Mesodermal cell (in vitro differentiated cells): ENCODE data around the gene TICAM2.

Source experiments
- H3K27ac ChIP-seq: 2 replicates; pipeline ENCODE4 v1.7.0; 2013; ENCODE audit warnings: mild to moderate bottlenecking, low read depth, low read length, moderate library complexity; ENCODE audit not compliant: severe bottlenecking
- H3K36me3 ChIP-seq: 2 replicates; pipeline ENCODE4 v1.7.1; 2013; ENCODE audit warnings: mild to moderate bottlenecking, low read length, moderate library complexity; ENCODE audit not compliant: control insufficient read depth, insufficient read depth
- H3K4me1 ChIP-seq: one replicate; pipeline ENCODE4 v1.7.1; 2013; ENCODE audit warnings: mild to moderate bottlenecking, low read length; ENCODE audit not compliant: insufficient read depth, control insufficient read depth, poor library complexity, severe bottlenecking
- H3K4me3 ChIP-seq: 2 replicates; pipeline ENCODE4 v1.7.0; 2013; ENCODE audit warnings: low read length, control low read depth, mild to moderate bottlenecking; ENCODE audit not compliant: insufficient read depth, poor library complexity, severe bottlenecking; ENCODE audit errors: extremely low read depth
- H3K9me3 ChIP-seq: 2 replicates; pipeline ENCODE4 v1.7.1; 2013; ENCODE audit warnings: mild to moderate bottlenecking, low read length, moderate library complexity; ENCODE audit not compliant: control insufficient read depth
- WGBS, 2 experiments: methylation state at CpG; one replicate each; pipeline ENCODE4 v1.1.5; 2013; ENCODE audit warnings: missing lambda C conversion rate in 2 of 2; ENCODE audit not compliant: insufficient coverage in 2 of 2; 5-methylcytosine and 5-hydroxymethylcytosine counted together

The TICAM2 gene

GRCh38 chr5:115634343-115635132 is 32.3 kb upstream of the TICAM2 start:
- Histone ChIP-seq H3K9me3 (no peaks in the 10 kb centered on the region), H3K4me1 (peaks cover 3% of the 10 kb centered on the region), H3K27ac (peak overlapping the region; percentile 23), H3K36me3 (no peaks in the 10 kb centered on the region), H3K4me3 (peak overlapping the region; percentile 5)
- 0 to 21% methylated on average over 2 to 4 of the region's 8 CpGs for WGBS, 2 experiments

- Histone ChIP-seq H3K4me3 (no peak overlapping the region), H3K27ac (no peak overlapping the region)
- WGBS, 2 experiments, result no CpG with 5 or more reads among the region's 1 CpG
Measured at GRCh38 chr5:115629903-115630302, 27.6 kb upstream of the TICAM2 start.

GRCh38 chr5:115627295-115627865 is 25.1 kb upstream of the TICAM2 start:
- no CpG with 5 or more reads among the region's 5 CpGs for WGBS, 2 experiments
- H3K4me3 ChIP-seq, result no peak overlapping the region
- H3K4me1 ChIP-seq, result peaks cover 20% of the 10 kb centered on the region
- no peak overlapping the region for H3K27ac ChIP-seq
- peaks cover 20% of the 10 kb centered on the region for H3K36me3 ChIP-seq
- no peaks in the 10 kb centered on the region for H3K9me3 ChIP-seq

More at GRCh38 chr5:115629903-115630302, 27.6 kb upstream of the TICAM2 start:
- no peaks in the 10 kb centered on the region for H3K36me3 ChIP-seq
- H3K9me3 ChIP-seq, result no peaks in the 10 kb centered on the region
- peaks cover 3% of the 10 kb centered on the region for H3K4me1 ChIP-seq

- H3K9me3 ChIP-seq, result no peaks in the 10 kb centered on the region
- H3K27ac ChIP-seq, result peak overlapping the region; percentile 96
- WGBS, 2 experiments, result 0% methylated on average over 3 to 5 of the region's 9 CpGs
- H3K4me3 ChIP-seq, result peak overlapping the region; percentile 88
- H3K36me3 ChIP-seq, result peaks cover 27% of the 10 kb centered on the region
- peaks cover 23% of the 10 kb centered on the region for H3K4me1 ChIP-seq
Measured at GRCh38 chr5:115626445-115626823, 24.2 kb upstream of the TICAM2 start.

GRCh38 chr5:115625579-115626444 is 23.5 kb upstream of the TICAM2 start, which contains the start of gene TMED7:
TMED7 (minus strand) TSS chr5:115626036; CDS start chr5:115625792, 244 bp downstream.
- H3K36me3 ChIP-seq, result peaks cover 30% of the 10 kb centered on the region
- 0% methylated on average over 47 to 68 of the region's 77 CpGs for WGBS, 2 experiments
- H3K4me3 ChIP-seq, result peak within 1 kb of the TSS; percentile 88
- H3K4me1 ChIP-seq, result peaks cover 23% of the 10 kb centered on the region
- peak within 1 kb of the TSS; percentile 96 for H3K27ac ChIP-seq
- H3K9me3 ChIP-seq, result no peaks in the 10 kb centered on the region

GRCh38 chr5:115624994-115625393 is 22.7 kb upstream of the TICAM2 start:
- WGBS, 2 experiments, result 32 to 63% methylated on average over 1 to 3 of the region's 3 CpGs
- no peak overlapping the region for H3K27ac ChIP-seq
- peak overlapping the region; percentile 88 for H3K4me3 ChIP-seq

GRCh38 chr5:115623658-115624057 is 21.4 kb upstream of the TICAM2 start:
- no peak overlapping the region for H3K27ac ChIP-seq
- WGBS, 2 experiments, result 75 to 79% methylated on average over 2 to 3 of the region's 5 CpGs

More at GRCh38 chr5:115624994-115625393, 22.7 kb upstream of the TICAM2 start:
- Histone ChIP-seq H3K9me3 (no peaks in the 10 kb centered on the region), H3K36me3 (peaks cover 38% of the 10 kb centered on the region), H3K4me1 (peaks cover 23% of the 10 kb centered on the region)

GRCh38 chr5:115621365-115621900 is 19.2 kb upstream of the TICAM2 start:
- H3K4me3 ChIP-seq, result no peak overlapping the region
- peaks cover 65% of the 10 kb centered on the region for H3K36me3 ChIP-seq
- H3K27ac ChIP-seq, result no peak overlapping the region
- H3K9me3 ChIP-seq, result no peaks in the 10 kb centered on the region
- peaks cover 23% of the 10 kb centered on the region for H3K4me1 ChIP-seq
- WGBS, 2 experiments, result 100% methylated on average over 2 to 3 of the region's 4 CpGs

More at GRCh38 chr5:115623658-115624057, 21.4 kb upstream of the TICAM2 start:
- Histone ChIP-seq H3K4me1 (peaks cover 23% of the 10 kb centered on the region), H3K9me3 (no peaks in the 10 kb centered on the region), H3K36me3 (peaks cover 47% of the 10 kb centered on the region), H3K4me3 (peak overlapping the region; percentile 88)

- Histone ChIP-seq H3K36me3 (peaks cover 68% of the 10 kb centered on the region), H3K4me3 (no peak overlapping the region), H3K27ac (no peak overlapping the region), H3K9me3 (no peaks in the 10 kb centered on the region), H3K4me1 (no peaks in the 10 kb centered on the region)
- no CpG with 5 or more reads among the region's 1 CpG for WGBS, 2 experiments
Measured at GRCh38 chr5:115616892-115617291, 14.6 kb upstream of the TICAM2 start.

GRCh38 chr5:115616472-115616871 is 14.2 kb upstream of the TICAM2 start:
- Histone ChIP-seq H3K4me3 (no peak overlapping the region), H3K4me1 (no peaks in the 10 kb centered on the region)

More at GRCh38 chr5:115616472-115616871, 14.2 kb upstream of the TICAM2 start:
- Histone ChIP-seq H3K27ac (no peak overlapping the region), H3K36me3 (peaks cover 65% of the 10 kb centered on the region), H3K9me3 (no peaks in the 10 kb centered on the region)
